H1 (cell line): ENCODE results near the gene GATD1. TPM values are rescaled to one million over a fixed set of nuclear protein-coding genes. Genes with fewer than 3 reads are reported as not detected.

Experiments used
- CTCF ChIA-PET: fragments of 300-600 bp; sonication (Branson Sonifier 250); formaldehyde crosslinking; loops from one replicate; lab custom pipeline; 2021; ENCODE audit not compliant: partially characterized antibody; lab: Charles Lee
- POLR2A ChIA-PET: fragments of 300-600 bp; sonication (Branson Sonifier 250); formaldehyde crosslinking; loops from one replicate; lab custom pipeline; 2021; ENCODE audit warnings: inconsistent platforms; ENCODE audit not compliant: partially characterized antibody; lab: Charles Lee
- DNase-seq, 2 experiments: peaks; one replicate each; pipeline versions ENCODE4 v3.0.0 to v3.0.0-alpha.2; 2010 to 2022; ENCODE audit warnings: low spot score in 2 of 2, low read depth in 1 of 2, mixed read lengths in 1 of 2
- FAIRE-seq: peaks from 2 replicates; lab custom pipeline; 2011; peaks lifted over from hg19 to GRCh38; lab: Jason Lieb, UNC
- H2AFZ ChIP-seq: 2 replicates; pipeline ENCODE4 v1.8.1; 2012; ENCODE audit warnings: low read length, inconsistent platforms
- H2AK5ac ChIP-seq: 2 replicates; pipeline ENCODE4 v1.6.1; 2013; ENCODE audit warnings: low read depth, low read length
- H2BK120ac ChIP-seq: replicated peaks from 2 replicates; pipeline ENCODE3; 2013; ENCODE audit warnings: low read depth, low read length, inconsistent platforms
- H2BK12ac ChIP-seq: 2 replicates; pipeline ENCODE4 v1.6.1; 2013; ENCODE audit warnings: low read depth, low read length
- H2BK15ac ChIP-seq: 2 replicates; pipeline ENCODE4 v1.6.1; 2013; ENCODE audit warnings: low read length
- H2BK20ac ChIP-seq: 2 replicates; pipeline ENCODE4 v1.6.1; 2013; ENCODE audit warnings: low read length
- H2BK5ac ChIP-seq: 2 replicates; pipeline ENCODE4 v1.6.1; 2013; ENCODE audit warnings: low read depth, low read length
- H3K14ac ChIP-seq: 2 replicates; pipeline ENCODE4 v1.6.1; 2013; ENCODE audit warnings: inconsistent platforms; ENCODE audit not compliant: insufficient read length
- H3K18ac ChIP-seq: 2 replicates; pipeline ENCODE4 v1.6.1; 2013; ENCODE audit warnings: low read length; ENCODE audit errors: extremely low read depth
- H3K23ac ChIP-seq: 2 replicates; pipeline ENCODE4 v1.6.1; 2013; ENCODE audit warnings: inconsistent platforms; ENCODE audit not compliant: insufficient read length
- H3K23me2 ChIP-seq: 2 replicates; pipeline ENCODE4 v1.6.1; 2013; ENCODE audit warnings: low read depth, low read length
- H3K27ac ChIP-seq: 2 replicates; pipeline ENCODE4 v1.6.1; 2011; ENCODE audit warnings: low read depth, low read length, inconsistent platforms
- H3K27me3 ChIP-seq, 4 experiments: replicated peaks in 1 of 4; 1 replicate in 1 of 4; 2 replicates in 3 of 4; pipeline versions ENCODE4 v1.6.1 to v1.8.1; 2011 to 2013; ENCODE audit warnings: low read length in 3 of 4, mild to moderate bottlenecking in 3 of 4, inconsistent platforms in 2 of 4, mixed read lengths in 2 of 4, moderate library complexity in 1 of 4; ENCODE audit not compliant: control insufficient read depth in 3 of 4, insufficient read depth in 3 of 4; ENCODE audit errors: extremely low read depth in 1 of 4
- H3K36me3 ChIP-seq, 4 experiments: 2 replicates each; pipeline versions ENCODE4 v1.6.1 to v1.8.1; 2011 to 2013; ENCODE audit warnings: mild to moderate bottlenecking in 4 of 4, low read length in 3 of 4, moderate library complexity in 2 of 4, control low read depth in 1 of 4, inconsistent platforms in 1 of 4; ENCODE audit not compliant: insufficient read depth in 4 of 4, control insufficient read depth in 2 of 4
- H3K4ac ChIP-seq: replicated peaks from 2 replicates; pipeline ENCODE3; 2013; ENCODE audit warnings: low read length, low read depth, mixed read lengths, inconsistent platforms; ENCODE audit not compliant: insufficient read length
- H3K4me1 ChIP-seq, 4 experiments: replicated peaks in 1 of 4; 1 replicate in 1 of 4; 2 replicates in 3 of 4; pipeline versions ENCODE4 v1.6.1 to v1.8.1; 2011 to 2013; ENCODE audit warnings: low read length in 3 of 4, inconsistent platforms in 2 of 4, mixed read lengths in 1 of 4; ENCODE audit not compliant: insufficient read depth in 4 of 4, control insufficient read depth in 3 of 4
- H3K4me2 ChIP-seq, 2 experiments: 2 replicates each; pipeline versions ENCODE4 v1.6.1 to v1.8.1; 2011 to 2013; ENCODE audit warnings: low read depth in 2 of 2, low read length in 2 of 2, control low read depth in 1 of 2, inconsistent platforms in 1 of 2, mild to moderate bottlenecking in 1 of 2; ENCODE audit not compliant: insufficient read depth in 1 of 2
- H3K4me3 ChIP-seq, 4 experiments: fragments of 200-600, 300-600 bp in 1 of 4; sonication (generic), shearing (Covaris generic), sonication (Bioruptor Twin) in 1 of 4; 2 replicates each; pipeline versions ENCODE4 v1.5.1 to v1.8.1; 2011 to 2016; ENCODE audit warnings: low read length in 4 of 4, low read depth in 3 of 4, control low read depth in 2 of 4, inconsistent platforms in 2 of 4, mild to moderate bottlenecking in 2 of 4, mixed read lengths in 1 of 4, moderate library complexity in 1 of 4; ENCODE audit not compliant: insufficient read depth in 2 of 4; ENCODE audit errors: extremely low read depth in 1 of 4
- H3K56ac ChIP-seq: replicated peaks from 2 replicates; pipeline ENCODE3; 2013; ENCODE audit warnings: low read depth, mild to moderate bottlenecking, mixed read lengths, low read length, inconsistent platforms; ENCODE audit not compliant: insufficient read length
- H3K79me1 ChIP-seq: 2 replicates; pipeline ENCODE4 v1.6.1; 2013; ENCODE audit warnings: low read depth, low read length, control low read depth
- H3K79me2 ChIP-seq, 2 experiments: 2 replicates each; pipeline versions ENCODE4 v1.6.1 to v1.8.1; 2012 to 2013; ENCODE audit warnings: low read length in 2 of 2, mild to moderate bottlenecking in 2 of 2, inconsistent platforms in 1 of 2; ENCODE audit not compliant: insufficient read depth in 2 of 2, control insufficient read depth in 1 of 2
- H3K9ac ChIP-seq, 4 experiments: replicated peaks in 1 of 4; 1 replicate in 1 of 4; 2 replicates in 3 of 4; pipeline versions ENCODE4 v1.6.1 to v1.8.1; 2011 to 2013; ENCODE audit warnings: low read depth in 3 of 4, low read length in 3 of 4, control low read depth in 2 of 4, mild to moderate bottlenecking in 2 of 4, moderate library complexity in 2 of 4, inconsistent platforms in 1 of 4; ENCODE audit errors: extremely low read depth in 1 of 4
- H3K9me3 ChIP-seq, 2 experiments: 2 replicates each; pipeline versions ENCODE4 v1.6.1 to v1.8.1; 2012 to 2013; ENCODE audit warnings: mild to moderate bottlenecking in 2 of 2, moderate library complexity in 2 of 2, control low read depth in 1 of 2, inconsistent platforms in 1 of 2, low read depth in 1 of 2, low read length in 1 of 2, mixed read lengths in 1 of 2; ENCODE audit not compliant: insufficient read depth in 2 of 2
- H4K20me1 ChIP-seq, 2 experiments: replicated peaks in 1 of 2; 2 replicates each; pipeline versions ENCODE3 to v1.8.1; 2011 to 2013; ENCODE audit warnings: inconsistent platforms in 2 of 2, low read length in 2 of 2, mild to moderate bottlenecking in 1 of 2; ENCODE audit not compliant: insufficient read depth in 2 of 2, control insufficient read depth in 1 of 2
- H4K5ac ChIP-seq: 2 replicates; pipeline ENCODE4 v1.6.1; 2013; ENCODE audit warnings: low read length, low read depth, mixed read lengths, inconsistent platforms; ENCODE audit not compliant: insufficient read length
- H4K8ac ChIP-seq: 2 replicates; pipeline ENCODE4 v1.8.0; 2013; ENCODE audit warnings: mild to moderate bottlenecking, moderate library complexity, low read length, inconsistent platforms; ENCODE audit not compliant: insufficient read depth; ENCODE audit errors: extremely low read depth
- H4K91ac ChIP-seq: replicated peaks from 2 replicates; pipeline ENCODE3; 2013; ENCODE audit warnings: low read length, mixed read lengths, inconsistent platforms; ENCODE audit not compliant: insufficient read length
- RAD21 ChIP-seq, 2 experiments: IDR thresholded peaks in 1 of 2; conservative IDR thresholded peaks in 1 of 2; 2 replicates each; pipeline ENCODE4 v1.6.1; 2011; ENCODE audit warnings: low read depth in 2 of 2, low read length in 2 of 2, improper control_type of control experiment in 1 of 2, inconsistent platforms in 1 of 2, mild to moderate bottlenecking in 1 of 2, moderate library complexity in 1 of 2
- SIN3A ChIP-seq, 2 experiments: IDR thresholded peaks in 1 of 2; conservative IDR thresholded peaks in 1 of 2; 2 replicates each; pipeline ENCODE4 v1.6.1; 2011 to 2012; ENCODE audit warnings: low read length in 2 of 2, improper control_type of control experiment in 1 of 2, low read depth in 1 of 2, mild to moderate bottlenecking in 1 of 2
- WGBS, 2 experiments: shearing (Covaris generic) in 1 of 2; methylation state at CpG; one replicate each; pipeline versions ENCODE4 v1.1.6 to v1.1.7; 2013 to 2015; ENCODE audit warnings: low lambda C conversion rate in 2 of 2, mixed read lengths in 2 of 2, inconsistent platforms in 1 of 2, low coverage in 1 of 2, missing lambda C conversion rate in 1 of 2; ENCODE audit not compliant: insufficient replicate concordance in 2 of 2, insufficient coverage in 1 of 2, insufficient read length in 1 of 2; ENCODE audit errors: extremely low coverage in 1 of 2, missing lambda C conversion rate in 1 of 2; 5-methylcytosine and 5-hydroxymethylcytosine counted together
- polyA plus RNA-seq, 7 experiments: library from polyadenylated mRNA; depleted of rRNA in 3 of 7; stranded (reverse) in 5 of 7; unstranded in 2 of 7; fragments of >200 nt in 5 of 7; fragments of 200-250 nt in 2 of 7; gene quantifications; 1 replicate in 5 of 7; 2 replicates in 1 of 7; 4 replicates in 1 of 7; pipeline versions ENCODE4 v1.2.1 to v1.2.3, GENCODE V29; 2011 to 2013; ENCODE audit warnings: missing spikeins in 2 of 7, mixed read lengths in 2 of 7
- total RNA-seq: library from RNA; stranded (reverse); fragmentation: NEBNext Ultra II Directional; extraction: Animal tissue kit (Norgen Biotek cat#: 25700); gene quantifications from 2 replicates; pipeline ENCODE4 v1.2.1, GENCODE V29; 2021
- TF ChIP-seq, protein P1 (sequence below), 3 experiments: IDR thresholded peaks; 1 replicate in 2 of 3; 2 replicates in 1 of 3; pipeline versions ENCODE4 v1.5.1 to v1.6.1; 2011; ENCODE audit warnings: low read length in 3 of 3, mild to moderate bottlenecking in 3 of 3, inconsistent platforms in 2 of 3, low read depth in 1 of 3, moderate library complexity in 1 of 3; ENCODE audit not compliant: insufficient read depth in 1 of 3; ENCODE audit errors: control extremely low read depth in 1 of 3
- TF ChIP-seq, protein P2 (sequence below): IDR thresholded peaks from 2 replicates; pipeline ENCODE4 v1.6.1; 2012; ENCODE audit warnings: inconsistent platforms

Gene GATD1
- total and polyA plus RNA-seq, 2 of the 8 experiments (the other 6 are each of a cell fraction or from before 2014, with no cell fraction given) = 47.5 to 54.8 TPM

DNA sequence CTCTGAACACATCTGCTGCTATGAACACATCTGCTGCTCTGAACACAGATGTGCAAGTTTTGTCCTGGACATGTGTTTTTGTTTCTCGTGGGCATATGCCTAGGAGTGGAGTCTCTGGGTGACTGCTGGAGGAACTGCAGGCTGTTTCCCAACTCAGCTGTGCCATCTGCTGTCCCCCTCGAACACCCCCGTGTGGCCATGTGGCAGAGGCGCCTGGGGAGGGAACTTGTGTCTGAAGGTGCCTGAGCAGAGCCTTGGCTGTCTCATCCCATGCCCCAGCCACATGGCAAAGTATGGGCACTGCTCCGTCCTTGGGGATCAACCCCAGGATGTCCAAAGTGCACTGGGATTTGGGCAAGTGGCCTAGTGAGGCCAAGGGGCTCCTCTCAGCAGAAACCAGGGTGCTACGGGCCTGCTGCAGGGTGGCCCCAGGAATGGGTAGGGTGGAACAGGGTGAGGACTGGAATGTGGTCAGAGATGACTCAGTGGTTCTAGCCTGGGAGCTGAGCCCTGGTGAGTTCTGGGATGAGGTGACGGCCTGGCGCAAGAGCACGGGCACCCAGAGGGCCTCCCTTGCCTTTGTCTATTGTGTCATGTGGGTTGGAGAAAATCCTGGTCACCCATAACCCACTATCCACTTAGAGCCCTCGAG, 14.7 kb downstream of the GATD1 start:
- ChIA-PET POLR2A (interaction anchor here (0.9 to 35.3 kb wide), 12 partner anchors 4 to 312 kb away, joined by 3 to 636 read pairs (median 5); partner anchors contain the start of genes CDHR5, CEND1, DEAF1 and GATD1), CTCF (interaction anchor here (0.6 to 26.9 kb wide), 9 partner anchors 9 to 101 kb away, joined by 3 to 395 read pairs (median 8); partner anchors contain the start of gene TALDO1)
- 85% methylated on average over 10 of the region's 10 CpGs; no CpG with 5 or more reads in 1 of the 2 experiments for WGBS, 2 experiments
- FAIRE-seq (no peak), DNase-seq (no peak)
- H3K4me2 ChIP-seq = peak overlapping the region in 1 of 2 experiments; percentile 11; a peak in 1 of 4 replicates
- H2BK5ac ChIP-seq = peak overlapping the region; percentile 85
- H2AK5ac ChIP-seq = no peak overlapping the region; the same call in 1 of the 2 replicates
- no peak overlapping the region for H3K23ac ChIP-seq
- no peak overlapping the region for H2AFZ ChIP-seq
- H3K56ac ChIP-seq = no peak overlapping the region
- peak overlapping the region; percentile 92; the same call in 1 of the 2 replicates for H2BK15ac ChIP-seq
- no peak overlapping the region for H3K14ac ChIP-seq
- no peak overlapping the region for H4K91ac ChIP-seq
- no peaks in the 10 kb centered on the region for H3K9me3 ChIP-seq
- H3K27me3 ChIP-seq = no peaks in the 10 kb centered on the region
- no peak overlapping the region for H4K5ac ChIP-seq
- 0 out of 2 replicates have a peak overlapping the region, but pooled peaks have one; percentile 32 for H3K18ac ChIP-seq
- peaks cover 7% of the 10 kb centered on the region; the same call in 1 of the 2 replicates for H3K79me1 ChIP-seq
- H2BK120ac ChIP-seq = peak overlapping the region; percentile 33
- no peak overlapping the region for H2BK20ac ChIP-seq
- H3K4me3 ChIP-seq = no peak overlapping the region
- peaks cover 34 to 69% (median 41%) of the 10 kb centered on the region in 4 experiments for H3K36me3 ChIP-seq
- H3K79me2 ChIP-seq = peaks cover 0 to 2% of the 10 kb centered on the region in 2 experiments; a peak in 1 of 4 replicates
- peak overlapping the region in 1 of 4 experiments; percentile 12; a peak in 2 of 7 replicates for H3K9ac ChIP-seq
- H3K4me1 ChIP-seq = peaks cover 0 to 12% (median 7%) of the 10 kb centered on the region in 4 experiments; a peak in 6 of 7 replicates
- no peaks in the 10 kb centered on the region for H3K23me2 ChIP-seq
- TF ChIP-seq, protein P1, sequence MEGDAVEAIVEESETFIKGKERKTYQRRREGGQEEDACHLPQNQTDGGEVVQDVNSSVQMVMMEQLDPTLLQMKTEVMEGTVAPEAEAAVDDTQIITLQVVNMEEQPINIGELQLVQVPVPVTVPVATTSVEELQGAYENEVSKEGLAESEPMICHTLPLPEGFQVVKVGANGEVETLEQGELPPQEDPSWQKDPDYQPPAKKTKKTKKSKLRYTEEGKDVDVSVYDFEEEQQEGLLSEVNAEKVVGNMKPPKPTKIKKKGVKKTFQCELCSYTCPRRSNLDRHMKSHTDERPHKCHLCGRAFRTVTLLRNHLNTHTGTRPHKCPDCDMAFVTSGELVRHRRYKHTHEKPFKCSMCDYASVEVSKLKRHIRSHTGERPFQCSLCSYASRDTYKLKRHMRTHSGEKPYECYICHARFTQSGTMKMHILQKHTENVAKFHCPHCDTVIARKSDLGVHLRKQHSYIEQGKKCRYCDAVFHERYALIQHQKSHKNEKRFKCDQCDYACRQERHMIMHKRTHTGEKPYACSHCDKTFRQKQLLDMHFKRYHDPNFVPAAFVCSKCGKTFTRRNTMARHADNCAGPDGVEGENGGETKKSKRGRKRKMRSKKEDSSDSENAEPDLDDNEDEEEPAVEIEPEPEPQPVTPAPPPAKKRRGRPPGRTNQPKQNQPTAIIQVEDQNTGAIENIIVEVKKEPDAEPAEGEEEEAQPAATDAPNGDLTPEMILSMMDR (IDR thresholded peaks at IDR 0.05; ENCODE audit: control extremely low read depth in 1 of 3, insufficient read depth in 1 of 3, low read depth in 1 of 3, low read length in 3 of 3) = peak; percentile 34 to 51 (median 43)
- TF ChIP-seq, protein P2, sequence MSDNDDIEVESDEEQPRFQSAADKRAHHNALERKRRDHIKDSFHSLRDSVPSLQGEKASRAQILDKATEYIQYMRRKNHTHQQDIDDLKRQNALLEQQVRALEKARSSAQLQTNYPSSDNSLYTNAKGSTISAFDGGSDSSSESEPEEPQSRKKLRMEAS = peak; percentile 41; the same call in 1 of the 2 replicates
- TF ChIP-seq SIN3A (conservative IDR thresholded peaks at IDR 0.05 in 1 of 2, IDR thresholded peaks at IDR 0.05 in 1 of 2; ENCODE audit: low read depth in 1 of 2, low read length in 2 of 2) = no peak
- TF ChIP-seq RAD21 (IDR thresholded peaks at IDR 0.05 in 1 of 2, conservative IDR thresholded peaks at IDR 0.05 in 1 of 2; ENCODE audit: low read depth in 2 of 2, low read length in 2 of 2) = peak; percentile 24 to 45; a peak in 2 of 4 replicates
- peak overlapping the region; percentile 68; the same call in 1 of the 2 replicates for H2BK12ac ChIP-seq
- peaks cover 13 to 36% of the 10 kb centered on the region in 2 experiments for H4K20me1 ChIP-seq
- peak overlapping the region; percentile 61; the same call in 1 of the 2 replicates for H3K27ac ChIP-seq
- H4K8ac ChIP-seq = peak overlapping the region; percentile 11; the same call in 1 of the 2 replicates
- no peak overlapping the region for H3K4ac ChIP-seq
